B cell (primary cell): ENCODE results near the gene BHMT.

ENCODE experiments used
- EZH2 ChIP-seq: IDR thresholded peaks from 2 replicates; pipeline ENCODE4 v1.6.1; 2012; ENCODE audit warnings: borderline replicate concordance, low read depth, mild to moderate bottlenecking, moderate library complexity, low read length; ENCODE audit not compliant: insufficient read depth, poor library complexity, severe bottlenecking
- TF ChIP-seq, protein P1 (sequence below): fragments of 200-600 bp; IDR thresholded peaks from one replicate; pipeline ENCODE4 v1.8.0; 2022; ENCODE audit warnings: antibody characterized with exemption, mild to moderate bottlenecking

DNA sequence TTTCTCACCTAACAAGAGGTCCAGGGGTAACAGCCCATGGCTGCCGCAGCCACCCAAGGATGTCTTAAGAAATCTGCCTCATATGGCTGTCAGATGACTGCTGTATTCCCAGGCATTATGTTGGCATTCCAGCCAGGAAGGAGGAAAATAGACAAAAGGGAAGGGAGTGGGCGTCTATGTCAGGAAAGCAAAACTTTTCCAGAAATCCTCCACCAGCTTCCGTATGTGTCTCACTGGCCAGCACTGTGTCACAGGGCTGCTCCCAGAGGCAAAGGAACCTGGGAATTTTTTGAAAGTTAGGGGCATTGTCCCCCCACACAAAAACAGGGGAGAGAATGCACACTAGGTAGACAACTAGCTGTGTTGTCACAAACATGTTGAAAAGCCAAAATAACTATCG is 34.8 kb upstream of the BHMT start:
- TF ChIP-seq, protein P1, sequence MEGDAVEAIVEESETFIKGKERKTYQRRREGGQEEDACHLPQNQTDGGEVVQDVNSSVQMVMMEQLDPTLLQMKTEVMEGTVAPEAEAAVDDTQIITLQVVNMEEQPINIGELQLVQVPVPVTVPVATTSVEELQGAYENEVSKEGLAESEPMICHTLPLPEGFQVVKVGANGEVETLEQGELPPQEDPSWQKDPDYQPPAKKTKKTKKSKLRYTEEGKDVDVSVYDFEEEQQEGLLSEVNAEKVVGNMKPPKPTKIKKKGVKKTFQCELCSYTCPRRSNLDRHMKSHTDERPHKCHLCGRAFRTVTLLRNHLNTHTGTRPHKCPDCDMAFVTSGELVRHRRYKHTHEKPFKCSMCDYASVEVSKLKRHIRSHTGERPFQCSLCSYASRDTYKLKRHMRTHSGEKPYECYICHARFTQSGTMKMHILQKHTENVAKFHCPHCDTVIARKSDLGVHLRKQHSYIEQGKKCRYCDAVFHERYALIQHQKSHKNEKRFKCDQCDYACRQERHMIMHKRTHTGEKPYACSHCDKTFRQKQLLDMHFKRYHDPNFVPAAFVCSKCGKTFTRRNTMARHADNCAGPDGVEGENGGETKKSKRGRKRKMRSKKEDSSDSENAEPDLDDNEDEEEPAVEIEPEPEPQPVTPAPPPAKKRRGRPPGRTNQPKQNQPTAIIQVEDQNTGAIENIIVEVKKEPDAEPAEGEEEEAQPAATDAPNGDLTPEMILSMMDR: no peak
- no peak for TF ChIP-seq EZH2
